ENCODE measurements around the gene KRTAP6-2. TPM values are rescaled to one million over a fixed set of nuclear protein-coding genes. Genes with fewer than 3 reads are reported as not detected.

KRTAP6-2 gene
- total RNA-seq, 1 experiment from 2014 or later = not detected

DNA sequence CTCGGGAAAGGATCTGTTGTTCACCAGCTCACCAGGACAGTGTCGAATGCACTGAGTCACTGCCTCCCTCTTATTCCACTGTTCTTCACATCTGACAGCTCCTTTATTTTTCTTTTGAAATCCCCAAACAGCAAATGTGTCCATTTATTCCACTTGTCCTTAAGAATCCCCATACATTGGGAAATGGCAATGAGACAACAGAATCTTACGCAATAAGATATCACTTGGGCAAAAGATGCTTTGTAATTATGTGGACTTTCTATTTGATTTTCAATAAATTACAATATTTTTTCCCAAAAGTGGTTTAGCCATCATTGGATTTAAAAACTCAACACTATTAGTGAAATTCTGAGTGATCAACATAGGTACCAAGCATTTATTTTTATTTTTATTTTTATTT is 40.0 kb upstream of the KRTAP6-2 start:
- peaks cover 22% of the 10 kb centered on the region for H3K9me3 ChIP-seq (ENCODE audit: low read depth, low read length, poor library complexity, severe bottlenecking)
- intact Hi-C loops (cut with micrococcal nuclease; ENCODE audit: unreplicated experiment) = no loop called here
- no peak overlapping the region for H3K4me3 ChIP-seq (ENCODE audit: low read depth, low read length, poor library complexity, severe bottlenecking)
- no peak for DNase-seq (ENCODE audit: low spot score)
- H3K27me3 ChIP-seq (replicated peaks; ENCODE audit: insufficient read depth, low read depth, low read length, poor library complexity) = no peaks in the 10 kb centered on the region
- POLR2A ChIA-PET (ENCODE audit: low non-redundant PET) = no interaction called here
- no peaks in the 10 kb centered on the region for H3K4me1 ChIP-seq (ENCODE audit: insufficient read depth, low read length, poor library complexity, severe bottlenecking)
- H3K27ac ChIP-seq (ENCODE audit: low read depth, low read length, poor library complexity, severe bottlenecking) = no peak overlapping the region
- CTCF ChIA-PET = no interaction called here
- H3K36me3 ChIP-seq (ENCODE audit: insufficient read depth, low read length, poor library complexity, severe bottlenecking) = no peaks in the 10 kb centered on the region
- TF ChIP-seq CTCF (conservative IDR thresholded peaks at IDR 0.05; ENCODE audit: low read depth, low read length) (no peak), EZH2 (IDR thresholded peaks at IDR 0.05; ENCODE audit: borderline replicate concordance, low read depth, low read length, poor library complexity, severe bottlenecking) (no peak)
- BruUV-seq (replicated peaks) = no TSS peak

- Histone ChIP-seq H3K4me3 (ENCODE audit: low read depth, low read length, poor library complexity, severe bottlenecking) (no peak within 1 kb of the TSS), H3K9me3 (ENCODE audit: low read depth, low read length, poor library complexity, severe bottlenecking) (peaks cover 19% of the 10 kb centered on the region), H3K4me1 (ENCODE audit: insufficient read depth, low read length, poor library complexity, severe bottlenecking) (no peaks in the 10 kb centered on the region), H3K36me3 (ENCODE audit: insufficient read depth, low read length, poor library complexity, severe bottlenecking) (no peaks in the 10 kb centered on the region), H3K27ac (ENCODE audit: low read depth, low read length, poor library complexity, severe bottlenecking) (no peak within 1 kb of the TSS), H3K27me3 (replicated peaks; ENCODE audit: insufficient read depth, low read depth, low read length, poor library complexity) (no peaks in the 10 kb centered on the region)
- TF ChIP-seq CTCF (conservative IDR thresholded peaks at IDR 0.05; ENCODE audit: low read depth, low read length) (no peak), EZH2 (IDR thresholded peaks at IDR 0.05; ENCODE audit: borderline replicate concordance, low read depth, low read length, poor library complexity, severe bottlenecking) (no peak)
- intact Hi-C loops (cut with micrococcal nuclease; ENCODE audit: unreplicated experiment) = no loop called here
- BruUV-seq (replicated peaks) = no TSS peak
- CTCF ChIA-PET = no interaction called here
- DNase-seq (ENCODE audit: low spot score) = no peak
- POLR2A ChIA-PET (ENCODE audit: low non-redundant PET) = no interaction called here
These were observed 36.2 kb upstream of the KRTAP6-2 start, which contains the start of gene KRTAP20-2 for GRCh38 chr21:30634906-30635305. Gene KRTAP20-2, plus strand, starts transcription at chr21:30635206. Its CDS starts 58 bp downstream, at chr21:30635264.

GRCh38 chr21:30629200-30629599 is 30.5 kb upstream of the KRTAP6-2 start:
- no TSS peak for BruUV-seq (replicated peaks)
- TF ChIP-seq EZH2 (IDR thresholded peaks at IDR 0.05; ENCODE audit: borderline replicate concordance, low read depth, low read length, poor library complexity, severe bottlenecking) (no peak), CTCF (conservative IDR thresholded peaks at IDR 0.05; ENCODE audit: low read depth, low read length) (no peak)
- ChIA-PET CTCF (no interaction called here), POLR2A (ENCODE audit: low non-redundant PET) (no interaction called here)
- Histone ChIP-seq H3K27ac (ENCODE audit: low read depth, low read length, poor library complexity, severe bottlenecking) (no peak overlapping the region), H3K27me3 (replicated peaks; ENCODE audit: insufficient read depth, low read depth, low read length, poor library complexity) (no peaks in the 10 kb centered on the region), H3K4me3 (ENCODE audit: low read depth, low read length, poor library complexity, severe bottlenecking) (no peak overlapping the region), H3K36me3 (ENCODE audit: insufficient read depth, low read length, poor library complexity, severe bottlenecking) (no peaks in the 10 kb centered on the region), H3K4me1 (ENCODE audit: insufficient read depth, low read length, poor library complexity, severe bottlenecking) (no peaks in the 10 kb centered on the region), H3K9me3 (ENCODE audit: low read depth, low read length, poor library complexity, severe bottlenecking) (peaks cover 5% of the 10 kb centered on the region)
- DNase-seq (ENCODE audit: low spot score) = no peak
- intact Hi-C loops (cut with micrococcal nuclease; ENCODE audit: unreplicated experiment) = no loop called here

Data from A673 (cell line).